LNCaP clone FGC (cell line): ENCODE results near the gene S100A1.

Source experiments
- DNase-seq: peaks from one replicate; pipeline ENCODE4 v3.0.0-alpha.2; 2011; ENCODE audit warnings: low read depth
- H3K4me3 ChIP-seq: 2 replicates; pipeline ENCODE4 v1.5.1; 2011; ENCODE audit warnings: mild to moderate bottlenecking, low read depth, low read length, control low read depth
- CTCF ChIP-seq: IDR thresholded peaks from 2 replicates; pipeline ENCODE4 v1.5.1; 2012; ENCODE audit warnings: mild to moderate bottlenecking; ENCODE audit not compliant: control insufficient read depth, insufficient read depth; ENCODE audit errors: extremely low read depth

Gene S100A1

DNA sequence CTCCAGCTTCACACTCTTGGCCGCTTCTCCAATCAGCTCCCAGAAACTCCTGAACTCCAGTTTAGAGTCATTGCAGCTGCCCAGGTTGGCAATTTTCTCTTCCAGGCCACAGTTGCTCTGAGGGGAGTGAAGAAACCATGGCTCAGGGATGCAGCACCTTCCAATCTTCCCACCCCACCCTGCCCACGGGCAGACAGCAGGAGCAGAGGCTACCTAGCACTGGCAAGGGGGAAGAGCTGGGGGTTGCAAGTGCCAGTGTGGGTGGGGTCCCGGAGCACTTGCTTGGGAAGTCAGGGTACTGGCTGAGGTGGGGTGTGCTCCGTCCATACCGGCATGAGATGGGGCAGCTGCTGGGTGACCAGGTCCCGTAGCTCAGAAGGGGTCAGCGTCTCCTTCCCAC, 13.3 kb upstream of the S100A1 start:
- no peak overlapping the region for H3K4me3 ChIP-seq
- no peak for TF ChIP-seq CTCF

DNA sequence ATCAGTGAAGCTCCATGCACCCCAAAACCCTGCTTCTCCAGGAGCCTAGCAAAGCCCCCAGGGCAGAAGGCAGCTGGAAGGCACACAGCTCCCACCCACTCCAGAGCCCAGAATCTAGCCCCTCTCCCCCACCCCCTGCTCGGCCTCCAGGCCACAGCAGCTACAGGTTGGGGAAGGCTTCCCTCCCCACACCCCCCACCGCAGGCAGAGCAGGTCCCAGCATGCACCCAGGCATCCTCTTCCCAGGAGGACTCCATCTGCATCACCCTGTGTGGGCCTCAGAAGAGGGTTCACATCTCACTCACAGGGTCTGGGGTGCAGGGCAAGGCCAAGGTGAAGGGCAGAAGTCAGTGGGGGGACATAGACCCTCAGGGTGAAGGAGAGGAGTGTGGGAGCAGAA, 12.8 kb upstream of the S100A1 start:
- no peak for TF ChIP-seq CTCF
- DNase-seq, result no peak
- H3K4me3 ChIP-seq, result no peak overlapping the region

More for the DNA sequence above, 13.3 kb upstream of the S100A1 start:
- no peak for DNase-seq

- no peak within 1 kb of the TSS for H3K4me3 ChIP-seq
- no peak for DNase-seq
- no peak for TF ChIP-seq CTCF
Measured at GRCh38 chr1:153616144-153616916, 11.9 kb upstream of the S100A1 start, which contains the start of gene S100A14. S100A14 (minus strand) TSS chr1:153616325; CDS start chr1:153615858, 467 bp downstream.

DNA sequence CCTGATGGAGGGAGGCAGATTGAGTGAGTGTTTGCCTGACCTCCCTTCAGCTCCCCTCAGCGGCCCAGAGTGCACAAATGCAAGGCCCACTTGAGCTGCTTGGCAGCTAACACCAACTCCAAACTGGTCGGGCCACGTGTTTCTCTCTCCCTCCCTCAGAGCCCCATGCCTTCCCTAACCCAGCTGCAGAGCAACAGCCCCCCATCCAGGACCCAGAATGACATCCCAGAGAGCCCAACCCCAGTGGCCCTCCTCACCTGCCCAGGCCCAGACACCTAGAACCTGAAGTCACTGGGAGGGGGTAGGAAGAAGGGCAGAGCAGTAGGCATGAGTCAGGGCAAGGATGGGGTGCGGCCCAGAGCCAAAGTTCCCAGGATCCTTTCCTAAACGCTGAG, 11.3 kb upstream of the S100A1 start:
- H3K4me3 ChIP-seq, result no peak overlapping the region
- DNase-seq, result no peak
- no peak for TF ChIP-seq CTCF

- TF ChIP-seq CTCF, result no peak
- DNase-seq, result no peak
- no peak overlapping the region for H3K4me3 ChIP-seq
Measured at GRCh38 chr1:153617663-153618062, 10.6 kb upstream of the S100A1 start.

GRCh38 chr1:153619171-153619570, 9.1 kb upstream of the S100A1 start:
- no peak for TF ChIP-seq CTCF
- no peak for DNase-seq

GRCh38 chr1:153623101-153623500, 5.1 kb upstream of the S100A1 start:
- DNase-seq, result no peak
- TF ChIP-seq CTCF, result no peak
- no peak overlapping the region for H3K4me3 ChIP-seq

More at GRCh38 chr1:153619171-153619570, 9.1 kb upstream of the S100A1 start:
- H3K4me3 ChIP-seq, result no peak overlapping the region
